Endothelial cell of umbilical vein (primary cell): Measurements from ENCODE around the gene TLE3. TPM values are rescaled to one million over a fixed set of nuclear protein-coding genes. Genes with fewer than 3 reads are reported as not detected.

Experiments used
- BruUV-seq: library from RNA; stranded (reverse); fragments of 400-500 nt; replicated peaks from 2 replicates; lab custom pipeline; 2021; lab: Mats Ljungman, UMichigan
- CTCF ChIA-PET: fragments of 300-600, 350-600 bp; sonication (Branson Sonifier 250); formaldehyde crosslinking; loops from one replicate; lab custom pipeline; 2021; ENCODE audit warnings: antibody characterized with exemption, inconsistent platforms; lab: Charles Lee
- POLR2A ChIA-PET: fragments of 300-600, 350-600 bp; sonication (Branson Sonifier 250); formaldehyde crosslinking; loops from one replicate; lab custom pipeline; 2021; ENCODE audit warnings: antibody characterized with exemption, inconsistent platforms; lab: Charles Lee
- DNase-seq: peaks from one replicate; pipeline ENCODE4 v3.0.0-alpha.2; 2011; ENCODE audit warnings: low read depth, low spot score
- FAIRE-seq: peaks from 2 replicates; lab custom pipeline; 2011; peaks lifted over from hg19 to GRCh38; lab: Jason Lieb, UNC
- H2AFZ ChIP-seq: 2 replicates; pipeline ENCODE4 v1.6.0; 2012; ENCODE audit warnings: low read depth, low read length, control low read depth, inconsistent platforms
- H3K27ac ChIP-seq: 2 replicates; pipeline ENCODE4 v1.5.1; 2011; ENCODE audit warnings: low read depth, mild to moderate bottlenecking, control low read depth, low read length, moderate library complexity; ENCODE audit not compliant: insufficient read depth
- H3K27me3 ChIP-seq, 2 experiments: 2 replicates each; pipeline versions ENCODE4 v1.6.0 to v1.6.1; 2011; ENCODE audit warnings: low read length in 2 of 2, mixed read lengths in 1 of 2; ENCODE audit not compliant: control insufficient read depth in 2 of 2, insufficient read depth in 2 of 2
- H3K36me3 ChIP-seq, 2 experiments: 2 replicates in 1 of 2; 3 replicates in 1 of 2; pipeline ENCODE4 v1.5.1; 2011; ENCODE audit warnings: low read length in 2 of 2, mild to moderate bottlenecking in 1 of 2, moderate library complexity in 1 of 2; ENCODE audit not compliant: control insufficient read depth in 2 of 2, insufficient read depth in 2 of 2; ENCODE audit errors: extremely low read depth in 1 of 2
- H3K4me1 ChIP-seq: 3 replicates; pipeline ENCODE4 v1.5.1; 2011; ENCODE audit warnings: mild to moderate bottlenecking, low read length; ENCODE audit not compliant: control insufficient read depth, insufficient read depth; ENCODE audit errors: extremely low read depth
- H3K4me2 ChIP-seq: 2 replicates; pipeline ENCODE4 v1.6.1; 2011; ENCODE audit warnings: low read length, control low read depth, mixed read lengths; ENCODE audit not compliant: insufficient read depth
- H3K4me3 ChIP-seq, 3 experiments: fragments of 200-600 bp in 1 of 3; sonication (generic), shearing (Covaris generic) in 1 of 3; replicated peaks in 1 of 3; 2 replicates each; pipeline ENCODE4 v1.5.1; 2011 to 2016; ENCODE audit warnings: control low read depth in 3 of 3, low read length in 3 of 3, mild to moderate bottlenecking in 2 of 3, inconsistent platforms in 1 of 3, low read depth in 1 of 3, moderate library complexity in 1 of 3; ENCODE audit not compliant: insufficient read depth in 1 of 3
- H3K79me2 ChIP-seq: 2 replicates; pipeline ENCODE4 v1.6.0; 2012; ENCODE audit warnings: low read length, inconsistent platforms; ENCODE audit not compliant: control insufficient read depth, insufficient read depth
- H3K9ac ChIP-seq: replicated peaks from 2 replicates; pipeline ENCODE3; 2011; ENCODE audit warnings: low read length, control low read depth; ENCODE audit not compliant: insufficient read depth; ENCODE audit errors: extremely low read depth
- H3K9me1 ChIP-seq: replicated peaks from 3 replicates; pipeline ENCODE4 v1.6.0; 2011; ENCODE audit warnings: mild to moderate bottlenecking, low read length; ENCODE audit not compliant: control insufficient read depth, insufficient read depth; ENCODE audit errors: extremely low read depth
- H3K9me3 ChIP-seq: replicated peaks from 2 replicates; pipeline ENCODE4 v1.5.1; 2012; ENCODE audit warnings: low read length, inconsistent platforms; ENCODE audit not compliant: control insufficient read depth, insufficient read depth
- H4K20me1 ChIP-seq: replicated peaks from 2 replicates; pipeline ENCODE3; 2011; ENCODE audit warnings: mild to moderate bottlenecking, low read length; ENCODE audit not compliant: control insufficient read depth, insufficient read depth; ENCODE audit errors: extremely low read depth
- CTCF ChIP-seq, 2 donors: IDR thresholded peaks; 1 replicate in 1 of 2; 2 replicates in 1 of 2; pipeline ENCODE4 v1.5.1; 2011; ENCODE audit warnings: low read length in 2 of 2, mild to moderate bottlenecking in 2 of 2, moderate library complexity in 2 of 2, control low read depth in 1 of 2, inconsistent platforms in 1 of 2, low read depth in 1 of 2; ENCODE audit not compliant: insufficient read depth in 1 of 2; ENCODE audit errors: extremely low read depth in 1 of 2
- EZH2 ChIP-seq: IDR thresholded peaks from 2 replicates; pipeline ENCODE4 v1.6.1; 2012; ENCODE audit warnings: borderline replicate concordance, low read depth, mild to moderate bottlenecking, moderate library complexity, low read length, inconsistent platforms; ENCODE audit not compliant: severe bottlenecking
- FOS ChIP-seq: IDR thresholded peaks from 2 replicates; pipeline ENCODE4 v1.6.1; 2011; ENCODE audit warnings: mild to moderate bottlenecking, low read length, moderate library complexity, borderline replicate concordance; ENCODE audit not compliant: insufficient read depth
- GATA2 ChIP-seq: IDR thresholded peaks from 2 replicates; pipeline ENCODE4 v1.7.0; 2011; ENCODE audit warnings: low read depth, mild to moderate bottlenecking, moderate library complexity, mixed read lengths, low read length; ENCODE audit not compliant: insufficient read length, insufficient read depth
- JUN ChIP-seq: IDR thresholded peaks from 2 replicates; pipeline ENCODE4 v1.6.1; 2011; ENCODE audit warnings: borderline replicate concordance, low read depth; ENCODE audit not compliant: insufficient read length, insufficient read depth
- MAX ChIP-seq: IDR thresholded peaks from 2 replicates; pipeline ENCODE4 v1.6.1; 2011; ENCODE audit not compliant: insufficient read depth, insufficient read length
- MYC ChIP-seq: IDR thresholded peaks from one replicate; pipeline ENCODE4 v1.6.1; 2011; ENCODE audit warnings: mild to moderate bottlenecking, low read depth, low read length
- POLR2A ChIP-seq: IDR thresholded peaks from 2 replicates; pipeline ENCODE4 v1.6.1; 2012; ENCODE audit warnings: low read depth, mild to moderate bottlenecking, control low read depth, low read length
- POLR2AphosphoS5 ChIP-seq: IDR thresholded peaks from 2 replicates; pipeline ENCODE4 v1.6.1; 2012; ENCODE audit warnings: low read depth, mild to moderate bottlenecking, control low read depth, low read length, moderate library complexity; ENCODE audit not compliant: insufficient read depth
- dilution Hi-C: fragments of 300-500 bp; cut with MboI; formaldehyde crosslinking; loops from one replicate; pipeline ENCODE4 v1.15.0; 2019; ENCODE audit warnings: low sequenced_read_pairs; ENCODE audit not compliant: extremely low pct_ligation_motif_present
- intact Hi-C: fragments of 100-400 bp; cut with micrococcal nuclease; formaldehyde crosslinking; loops from one replicate; pipeline ENCODE4 v1.10.0; 2022
- polyA plus RNA-seq, 4 experiments: library from polyadenylated mRNA; depleted of rRNA in 3 of 4; stranded (reverse) in 3 of 4; unstranded in 1 of 4; fragments of >200 nt; gene quantifications; 2 replicates each; pipeline versions ENCODE4 v1.2.1 to v1.2.3, GENCODE V29; 2011 to 2012; ENCODE audit warnings: missing spikeins in 1 of 4
- total RNA-seq: library from RNA; stranded (reverse); gene quantifications from 2 replicates; pipeline ENCODE4 v1.2.3, GENCODE V29; 2021

Gene TLE3
- total and polyA plus RNA-seq, 2 donors (not counting 3 experiments of a cell fraction or from before 2014, with no cell fraction given) = 40.5 to 56.9 TPM

- no TSS peak for BruUV-seq
- H3K27me3 ChIP-seq = no peaks in the 10 kb centered on the region
Measured at GRCh38 chr15:70026991-70027390, 70.7 kb downstream of the TLE3 start.

More at GRCh38 chr15:70026991-70027390, 70.7 kb downstream of the TLE3 start:
- Histone ChIP-seq H2AFZ (no peak overlapping the region), H4K20me1 (no peaks in the 10 kb centered on the region), H3K9me1 (no peaks in the 10 kb centered on the region), H3K9ac (no peak overlapping the region), H3K4me3 (no peak overlapping the region), H3K79me2 (no peaks in the 10 kb centered on the region), H3K36me3 (no peaks in the 10 kb centered on the region), H3K9me3 (no peaks in the 10 kb centered on the region), H3K4me2 (no peak overlapping the region), H3K27ac (no peak overlapping the region), H3K4me1 (no peaks in the 10 kb centered on the region)
- ChIA-PET POLR2A (no interaction called here), CTCF (no interaction called here)
- DNase-seq = no peak
- no peak for FAIRE-seq
- TF ChIP-seq POLR2A (no peak), GATA2 (no peak), CTCF (IDR thresholded peaks at IDR 0.05; ENCODE audit: extremely low read depth in 1 of 2, insufficient read depth in 1 of 2, low read depth in 1 of 2, low read length in 2 of 2) (no peak), JUN (no peak), POLR2AphosphoS5 (no peak), MAX (no peak), EZH2 (no peak), FOS (no peak), MYC (no peak)
- dilution Hi-C loops = no loop called here
- intact Hi-C loops = no loop called here
